Esophagus squamous epithelium (tissue), 4 donors: ENCODE measurements around the gene ARHGEF11.

Experiments used
- CTCF ChIP-seq, 6 experiments: fragments of 450-650 bp in 4 of 6; fragments of 200-600 bp in 2 of 6; sonication (generic) in 2 of 6; IDR thresholded peaks; one replicate each; pipeline ENCODE4 v1.5.1; 2016 to 2019; ENCODE audit warnings: antibody characterized with exemption in 6 of 6, mild to moderate bottlenecking in 4 of 6, moderate library complexity in 4 of 6
- POLR2A ChIP-seq, 4 donors: fragments of 450-650 bp; IDR thresholded peaks; one replicate each; pipeline ENCODE4 v1.6.1; 2017; ENCODE audit warnings: antibody characterized with exemption in 4 of 4, mild to moderate bottlenecking in 4 of 4, moderate library complexity in 3 of 4

- no peak for TF ChIP-seq CTCF (IDR thresholded peaks at IDR 0.05)
- no peak for TF ChIP-seq POLR2A (IDR thresholded peaks at IDR 0.05)
These were observed 120.9 kb downstream of the ARHGEF11 start for GRCh38 chr1:156924478-156925153.
